SK-N-MC (cell line): ENCODE measurements around the gene DUS2.
"Not testable (repeated sequence)": the region's sequence is repeated elsewhere in the genome, so short reads cannot be mapped to it uniquely, and the experiment has no call there.

Experiments
- DNase-seq: peaks from one replicate; pipeline ENCODE4 v3.0.0-alpha.2; 2011; ENCODE audit warnings: low read depth, low spot score
- H3K27ac ChIP-seq: fragments of 200-600 bp; sonication (generic); 2 replicates; pipeline ENCODE4 v1.5.1; 2016; ENCODE audit warnings: mixed run types
- H3K36me3 ChIP-seq: fragments of 200-600 bp; sonication (generic); 2 replicates; pipeline ENCODE4 v1.6.1; 2017; ENCODE audit warnings: antibody characterized with exemption, low read length, mixed read lengths; ENCODE audit not compliant: insufficient read depth
- H3K4me3 ChIP-seq: fragments of 200-600 bp; sonication (generic); 2 replicates; pipeline ENCODE4 v1.5.1; 2016
- H3K9ac ChIP-seq: fragments of 200-600 bp; sonication (generic); 2 replicates; pipeline ENCODE4 v1.8.0; 2017; ENCODE audit warnings: mixed run types, mixed read lengths; ENCODE audit not compliant: insufficient read length
- H3K9me3 ChIP-seq: fragments of 200-600 bp; sonication (generic); 2 replicates; pipeline ENCODE4 v1.6.1; 2017; ENCODE audit warnings: low read depth, mild to moderate bottlenecking, antibody characterized with exemption, low read length, moderate library complexity, mixed read lengths
- EZH2 ChIP-seq: fragments of 200-600 bp; sonication (generic); IDR thresholded peaks from one replicate; pipeline ENCODE4 v1.6.1; 2017; ENCODE audit warnings: antibody characterized with exemption
- FOXP2 ChIP-seq: optimal IDR thresholded peaks from 2 replicates; pipeline ENCODE3; 2011; ENCODE audit warnings: mild to moderate bottlenecking, moderate library complexity; ENCODE audit not compliant: insufficient read depth; ENCODE audit errors: extremely low read length, control extremely low read depth
- POLR2AphosphoS5 ChIP-seq: IDR thresholded peaks from 2 replicates; pipeline ENCODE4 v1.6.1; 2012; ENCODE audit warnings: mild to moderate bottlenecking, low read depth, low read length, borderline replicate concordance

Gene DUS2

GRCh38 chr16:68005786-68006286 is 17.2 kb upstream of the DUS2 start:
- no peak for DNase-seq
- Histone ChIP-seq H3K27ac (no peak overlapping the region), H3K9me3 (no peaks in the 10 kb centered on the region), H3K36me3 (no peaks in the 10 kb centered on the region), H3K9ac (no peak overlapping the region), H3K4me3 (no peak overlapping the region)
- no peak for TF ChIP-seq FOXP2
- no peak for TF ChIP-seq POLR2AphosphoS5
- no peak for TF ChIP-seq EZH2

GRCh38 chr16:68009157-68009735 is 13.8 kb upstream of the DUS2 start:
- no peaks in the 10 kb centered on the region for H3K9me3 ChIP-seq
- TF ChIP-seq POLR2AphosphoS5 (no peak), FOXP2 (no peak), EZH2 (no peak)

GRCh38 chr16:68009872-68010271 is 13.2 kb upstream of the DUS2 start:
- H3K9me3 ChIP-seq, H3K36me3 ChIP-seq, H3K9ac ChIP-seq, H3K4me3 ChIP-seq, H3K27ac ChIP-seq, DNase-seq: not testable (repeated sequence)

More at GRCh38 chr16:68009157-68009735, 13.8 kb upstream of the DUS2 start:
- no peak overlapping the region for H3K9ac ChIP-seq
- H3K36me3 ChIP-seq = no peaks in the 10 kb centered on the region
- H3K4me3 ChIP-seq = no peak overlapping the region
- no peak overlapping the region for H3K27ac ChIP-seq
- no peak for DNase-seq

- no peak overlapping the region for H3K27ac ChIP-seq
- H3K36me3 ChIP-seq = no peaks in the 10 kb centered on the region
- no peak for DNase-seq
- H3K4me3 ChIP-seq = no peak overlapping the region
- no peaks in the 10 kb centered on the region for H3K9me3 ChIP-seq
- TF ChIP-seq FOXP2 (no peak), EZH2 (no peak), POLR2AphosphoS5 (no peak)
- no peak overlapping the region for H3K9ac ChIP-seq
Observed at GRCh38 chr16:68013440-68013839, 9.6 kb upstream of the DUS2 start.

- no peak for DNase-seq
- Histone ChIP-seq H3K27ac (no peak within 1 kb of the TSS), H3K9ac (no peak within 1 kb of the TSS), H3K4me3 (no peak within 1 kb of the TSS), H3K9me3 (no peaks in the 10 kb centered on the region), H3K36me3 (no peaks in the 10 kb centered on the region)
- TF ChIP-seq EZH2 = no peak
- no peak for TF ChIP-seq FOXP2
- no peak for TF ChIP-seq POLR2AphosphoS5
Observed at GRCh38 chr16:68015681-68016080, 7.4 kb upstream of the DUS2 start, which contains the start of gene DPEP2NB. Gene DPEP2NB (minus strand): TSS chr16:68015911. CDS start chr16:68015770, 141 bp downstream.

- TF ChIP-seq FOXP2 (no peak), EZH2 (no peak), POLR2AphosphoS5 (no peak)
- Histone ChIP-seq H3K9me3 (no peaks in the 10 kb centered on the region), H3K27ac (no peak overlapping the region), H3K9ac (no peak overlapping the region), H3K36me3 (no peaks in the 10 kb centered on the region; the same call in 1 of the 2 replicates), H3K4me3 (no peak overlapping the region)
- DNase-seq = no peak
Observed at GRCh38 chr16:68019167-68019680, 3.9 kb upstream of the DUS2 start.

GRCh38 chr16:68021490-68021889 is 1.6 kb upstream of the DUS2 start:
- Histone ChIP-seq H3K9ac (no peak overlapping the region), H3K36me3 (no peaks in the 10 kb centered on the region; the same call in 1 of the 2 replicates), H3K9me3 (no peaks in the 10 kb centered on the region), H3K4me3 (no peak overlapping the region), H3K27ac (no peak overlapping the region)
- DNase-seq = no peak
- TF ChIP-seq FOXP2 (no peak), POLR2AphosphoS5 (no peak), EZH2 (no peak)

GRCh38 chr16:68022278-68022727 is 781 bp upstream of the DUS2 start:
- Histone ChIP-seq H3K9me3 (no peaks in the 10 kb centered on the region), H3K9ac (peak overlapping the region; percentile 95), H3K36me3 (no peaks in the 10 kb centered on the region; the same call in 1 of the 2 replicates), H3K4me3 (peak overlapping the region; percentile 87), H3K27ac (no peak overlapping the region)
- TF ChIP-seq FOXP2 = no peak
- no peak for TF ChIP-seq EZH2
- TF ChIP-seq POLR2AphosphoS5 = no peak
- no peak for DNase-seq
